Myocyte (in vitro differentiated cells): ENCODE data around the gene BARHL1. TPM values are rescaled to one million over a fixed set of nuclear protein-coding genes. Genes with fewer than 3 reads are reported as not detected.
A peak's percentile ranks its signal among the peaks of the same experiment; 100 is the strongest.

Source experiments
- DNase-seq: peaks from one replicate; pipeline ENCODE4 v3.0.0-alpha.2; 2012; ENCODE audit warnings: low read depth
- total RNA-seq: library from RNA; depleted of rRNA; stranded (reverse); fragments of >200 nt; gene quantifications from 2 replicates; pipeline ENCODE4 v1.2.3, GENCODE V29; 2014

BARHL1 gene
- total RNA-seq, 1 donor from 2014 or later = not detected

DNA sequence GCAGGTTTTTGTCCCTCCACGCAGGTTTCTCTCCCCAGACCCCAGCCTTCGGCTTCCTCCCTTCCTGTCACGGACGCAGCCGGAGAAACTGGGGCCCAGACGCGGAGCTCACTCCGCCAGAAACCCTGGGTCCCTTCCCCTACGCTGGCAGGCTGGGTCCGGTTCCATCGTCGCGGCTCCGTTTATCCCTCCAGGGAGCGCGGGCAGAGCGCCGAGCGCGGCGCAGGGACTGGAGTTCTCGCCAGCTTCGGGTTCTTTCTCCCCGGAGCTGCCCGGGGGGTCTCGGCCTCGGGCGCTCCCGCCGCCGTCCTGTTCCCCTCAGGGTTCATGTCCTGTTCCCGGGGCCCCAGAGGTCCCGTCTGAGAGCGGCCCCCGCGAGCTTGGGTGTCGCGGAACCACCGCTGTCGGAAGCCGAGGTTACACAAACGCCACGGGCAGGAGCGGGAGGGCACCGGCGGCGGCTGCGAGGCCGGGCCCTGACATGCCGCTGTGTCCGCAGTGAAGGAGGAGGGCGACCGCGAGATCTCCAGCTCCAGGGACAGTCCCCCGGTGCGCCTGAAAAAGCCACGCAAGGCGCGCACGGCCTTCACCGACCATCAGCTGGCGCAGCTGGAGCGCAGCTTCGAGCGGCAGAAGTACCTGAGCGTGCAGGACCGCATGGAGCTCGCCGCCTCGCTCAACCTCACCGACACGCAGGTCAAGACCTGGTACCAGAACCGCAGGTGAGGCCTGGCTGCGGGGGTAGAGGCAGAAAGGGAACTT, 4.6 kb downstream of the BARHL1 start:
- no peak for DNase-seq

DNA sequence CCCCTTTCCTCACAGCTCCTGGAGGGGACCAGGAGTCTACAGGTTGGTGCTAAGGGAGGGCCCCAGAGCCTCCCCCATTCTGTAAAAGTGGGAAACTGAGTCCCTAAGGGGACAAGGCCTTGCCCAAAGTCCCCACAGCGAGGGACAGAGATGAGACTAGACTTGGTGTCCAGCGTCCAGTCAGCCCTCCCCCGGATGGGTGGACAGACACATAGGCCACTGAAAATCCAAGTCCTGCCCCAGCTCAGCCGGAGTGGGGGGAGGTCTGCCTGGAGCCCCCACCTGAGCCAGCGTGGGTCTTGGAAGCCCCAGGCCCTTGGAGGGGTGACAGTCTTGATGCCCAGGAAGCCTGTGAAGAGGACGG, 5.2 kb downstream of the BARHL1 start:
- DNase-seq = no peak

DNA sequence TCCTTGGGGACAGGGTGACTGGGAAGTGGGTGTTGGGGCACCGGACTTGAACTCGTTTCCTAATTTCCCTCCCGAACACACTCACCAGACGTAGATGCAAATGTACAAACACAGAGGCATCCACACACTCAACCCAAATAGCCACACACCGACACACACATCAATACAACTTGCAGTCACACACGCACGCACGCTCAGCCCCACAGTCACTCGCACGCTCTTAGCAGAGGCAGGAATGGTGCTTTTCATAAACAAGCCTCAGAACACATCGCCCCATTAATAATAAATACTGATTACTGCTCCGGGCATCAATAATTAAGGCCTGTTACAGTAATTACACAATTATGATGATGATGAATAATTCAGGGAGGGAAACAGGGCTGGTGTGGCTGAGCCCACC, 5.7 kb downstream of the BARHL1 start:
- DNase-seq = no peak

DNA sequence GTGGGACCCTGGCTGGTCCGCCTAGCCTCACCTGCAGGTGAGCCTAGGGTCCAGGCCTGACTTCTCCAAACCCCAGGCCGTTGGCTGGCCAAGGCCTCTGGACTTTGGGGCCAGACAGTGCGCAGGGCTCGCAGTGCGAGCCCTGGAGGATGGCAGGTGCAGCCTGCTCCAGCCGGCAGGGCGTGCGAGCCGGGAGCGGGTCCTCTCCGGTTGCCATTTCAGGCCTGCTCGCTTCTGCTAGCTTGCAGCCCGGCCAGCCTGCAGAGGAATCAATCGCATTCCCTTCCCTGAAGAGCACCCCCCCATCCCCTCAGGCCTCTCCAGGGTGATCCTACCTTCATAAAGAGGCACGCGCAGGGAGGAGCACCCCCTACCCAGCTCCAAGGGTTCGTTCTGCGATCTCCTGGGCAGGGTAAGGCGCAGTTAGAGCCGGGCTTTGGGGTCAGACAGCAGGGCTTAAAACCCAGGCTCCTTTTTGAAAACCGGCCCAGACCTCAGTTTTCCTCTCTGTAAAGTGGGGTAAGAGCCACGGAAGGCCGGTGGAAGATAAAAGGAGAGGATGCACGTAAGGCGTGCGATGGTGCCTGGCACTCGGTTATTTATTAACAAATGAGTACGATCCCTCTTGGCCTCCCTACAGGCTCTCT, 6.2 kb downstream of the BARHL1 start:
- no peak for DNase-seq

DNA sequence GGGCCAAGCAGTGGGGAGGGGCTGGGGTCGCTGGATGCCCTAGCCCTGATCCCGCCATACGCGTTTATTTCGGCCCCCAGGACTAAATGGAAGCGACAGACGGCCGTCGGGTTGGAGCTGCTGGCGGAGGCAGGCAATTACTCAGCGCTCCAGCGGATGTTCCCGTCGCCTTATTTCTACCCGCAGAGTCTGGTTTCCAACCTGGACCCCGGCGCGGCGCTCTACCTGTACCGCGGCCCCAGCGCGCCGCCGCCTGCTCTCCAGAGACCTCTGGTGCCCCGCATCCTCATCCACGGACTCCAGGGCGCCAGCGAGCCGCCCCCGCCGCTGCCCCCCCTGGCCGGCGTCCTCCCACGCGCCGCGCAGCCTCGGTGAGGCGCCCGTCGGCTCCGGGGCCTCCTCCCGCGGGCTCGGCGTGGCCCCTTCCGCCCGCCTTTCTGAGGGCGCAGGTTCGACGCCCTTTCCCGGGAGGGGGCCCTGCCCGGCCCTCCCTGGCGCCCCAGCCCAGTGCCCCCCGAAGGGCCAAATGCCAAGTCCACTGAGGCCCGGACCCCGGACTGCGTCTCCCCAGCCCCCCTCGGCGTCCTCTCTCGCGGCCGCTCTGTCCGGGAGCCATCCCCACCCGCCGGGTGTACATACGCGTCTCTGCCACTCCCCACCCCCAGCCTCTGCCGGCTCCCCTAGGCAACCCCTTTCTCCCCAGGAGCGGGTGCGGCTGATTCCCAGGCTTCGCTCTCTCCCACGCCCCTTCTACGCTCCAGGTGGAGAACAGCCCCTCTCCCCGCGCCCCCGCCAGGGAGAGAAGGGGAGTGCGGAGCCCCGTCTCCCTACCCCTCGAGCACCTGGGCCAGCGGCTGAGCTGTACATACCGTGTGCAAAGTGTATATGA, 7.0 kb downstream of the BARHL1 start:
- DNase-seq = no peak

- no peak for DNase-seq
Measured at GRCh38 chr9:132590037-132590317, 7.6 kb downstream of the BARHL1 start.

GRCh38 chr9:132590318-132591182, 8.1 kb downstream of the BARHL1 start:
- no peak for DNase-seq

GRCh38 chr9:132591244-132591643, 8.8 kb downstream of the BARHL1 start:
- DNase-seq = no peak

GRCh38 chr9:132591751-132592314, 9.4 kb downstream of the BARHL1 start:
- DNase-seq = no peak

DNA sequence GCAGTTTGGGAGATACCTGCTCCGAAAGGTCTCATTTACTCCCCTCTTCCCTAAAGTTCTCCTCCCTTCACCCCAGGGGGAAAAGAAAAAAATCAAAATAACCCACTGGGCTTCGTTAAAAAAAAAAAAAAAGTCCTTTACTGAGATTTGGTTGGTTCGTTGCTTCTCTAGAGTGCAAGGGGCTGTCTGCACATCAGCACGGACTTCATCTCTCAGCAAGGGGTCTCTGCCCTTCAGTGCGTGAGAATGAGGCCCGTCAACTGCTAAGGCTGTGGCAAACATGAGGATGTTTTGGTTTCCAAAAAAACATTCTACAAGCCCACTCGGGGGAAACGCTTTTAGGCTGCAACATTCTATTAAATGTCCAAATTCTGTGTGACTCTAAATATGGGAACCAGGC, 10.0 kb downstream of the BARHL1 start:
- DNase-seq = no peak

DNA sequence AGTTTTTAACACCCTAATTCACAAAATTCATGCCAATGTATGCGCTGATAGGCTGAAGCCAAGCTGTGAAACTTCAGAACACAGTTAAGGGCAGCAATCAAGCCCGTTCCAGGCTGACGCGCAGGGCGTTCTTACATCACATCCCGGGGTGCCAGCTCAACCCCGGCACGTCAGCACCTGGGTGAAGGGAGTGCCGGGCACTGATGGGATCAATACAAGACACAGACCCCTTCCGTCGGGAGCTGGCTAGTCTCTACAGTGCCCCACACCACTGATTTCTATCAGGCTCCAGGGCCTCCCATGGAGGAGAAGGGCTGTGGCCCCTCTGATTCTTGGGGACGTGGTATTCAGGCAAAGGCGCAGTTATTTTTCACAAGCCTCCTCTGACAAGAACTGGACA, 12.0 kb downstream of the BARHL1 start:
- no peak for DNase-seq

DNA sequence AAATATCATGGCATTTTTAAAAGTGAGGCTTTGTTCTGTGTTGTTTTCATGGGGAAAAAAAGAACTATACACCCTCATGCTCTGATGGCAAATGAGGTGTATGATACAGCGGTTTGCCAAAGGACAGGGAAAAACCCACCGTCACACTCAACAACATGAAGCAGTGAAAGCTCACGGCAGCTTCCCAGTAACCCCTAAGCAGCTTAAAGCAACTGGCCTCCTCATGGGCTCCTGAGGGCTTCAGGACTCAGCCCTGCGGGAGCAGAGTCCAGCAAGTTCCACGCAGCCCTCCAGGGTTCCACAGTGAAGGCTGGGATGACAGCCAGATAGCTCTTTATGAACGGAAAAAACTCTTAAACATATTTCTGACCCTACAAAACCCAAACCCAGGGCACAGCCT, 12.9 kb downstream of the BARHL1 start:
- DNase-seq = no peak

DNA sequence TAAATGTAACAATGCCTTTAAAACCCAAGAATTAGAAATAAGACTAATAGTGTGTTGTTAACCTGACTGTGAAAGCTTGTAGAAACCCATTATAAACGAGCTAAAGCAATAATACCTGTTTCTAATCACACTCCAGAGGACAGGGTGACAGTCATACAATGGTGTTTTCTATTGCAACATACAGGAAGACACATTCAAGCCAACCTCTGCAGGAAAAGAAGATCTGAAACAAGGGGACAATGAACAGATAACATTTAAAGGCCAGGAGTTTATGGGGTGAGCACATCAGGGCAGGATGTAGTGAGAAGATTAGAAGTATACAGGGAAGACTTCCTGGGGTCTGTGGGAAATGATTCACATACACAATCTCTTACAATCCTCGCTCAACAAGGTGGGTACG, 13.8 kb downstream of the BARHL1 start:
- DNase-seq = no peak

DNA sequence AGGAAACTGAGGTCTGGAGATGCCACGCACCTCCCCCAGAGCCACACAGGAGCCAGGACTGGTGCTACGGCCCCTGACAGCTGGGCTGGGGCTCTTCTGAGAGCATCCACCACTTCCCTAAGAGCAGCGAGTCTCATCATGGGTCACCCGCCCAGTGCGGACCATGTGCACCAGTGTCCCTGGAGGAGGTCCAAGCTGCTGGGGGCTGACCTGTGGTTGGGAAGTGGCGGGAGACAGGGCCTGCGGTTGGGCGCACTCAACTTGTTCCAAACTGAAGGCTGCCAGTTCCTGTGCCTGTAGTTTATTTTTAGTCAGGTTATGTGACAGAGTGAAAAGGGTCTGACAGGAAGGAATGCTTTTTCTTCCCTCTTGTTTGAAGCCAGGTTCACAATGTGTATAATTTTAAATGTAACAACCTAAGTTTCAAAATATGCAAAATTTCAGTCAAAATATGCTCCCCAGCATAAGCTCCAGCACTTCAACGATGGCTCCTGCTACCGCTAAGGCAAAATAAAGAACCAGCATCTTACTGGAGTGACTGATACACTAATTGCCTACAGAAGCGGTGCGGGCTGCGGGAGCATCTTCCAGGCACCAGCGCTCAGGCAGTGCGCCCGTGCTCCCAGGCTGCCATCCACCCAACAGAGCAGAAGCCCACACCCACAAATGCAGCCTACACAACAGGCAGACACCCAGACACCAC, 14.8 kb downstream of the BARHL1 start:
- DNase-seq = peak; percentile 47

DNA sequence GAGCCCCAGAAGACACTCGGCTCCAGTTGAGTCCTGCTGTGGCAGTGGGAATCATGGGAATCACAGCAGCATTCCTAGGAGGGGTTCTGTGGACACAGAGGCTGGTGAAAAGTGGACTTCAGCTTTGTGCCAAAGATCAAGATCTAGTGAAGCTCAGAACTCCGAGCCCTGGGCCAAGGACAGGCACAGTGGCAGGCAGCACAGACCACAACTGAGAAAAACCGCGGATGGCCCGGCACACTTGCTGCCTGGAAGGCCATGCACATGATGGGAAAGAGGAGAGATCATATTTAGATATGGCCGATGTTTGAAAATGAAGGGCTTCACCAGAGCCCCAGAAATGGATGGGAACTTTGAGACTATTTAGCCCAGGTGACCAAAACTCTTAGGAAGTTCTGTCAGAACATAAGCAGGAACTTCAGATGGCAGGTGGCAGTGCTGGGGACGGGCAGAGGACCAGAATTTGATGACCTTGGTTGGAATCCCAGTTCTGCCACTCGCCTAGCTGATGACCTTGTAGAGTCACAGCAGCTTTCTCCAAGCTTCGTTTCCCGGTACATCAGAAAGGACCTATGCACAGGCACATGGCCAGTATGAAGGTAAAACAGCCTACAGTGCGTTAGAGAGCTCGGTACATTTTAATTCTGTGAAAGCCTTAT, 18.0 kb downstream of the BARHL1 start:
- DNase-seq = no peak

- DNase-seq = no peak
Measured at GRCh38 chr9:132602207-132602606, 19.8 kb downstream of the BARHL1 start.

- no peak for DNase-seq
Measured at GRCh38 chr9:132605387-132605786, 23.0 kb downstream of the BARHL1 start.

DNA sequence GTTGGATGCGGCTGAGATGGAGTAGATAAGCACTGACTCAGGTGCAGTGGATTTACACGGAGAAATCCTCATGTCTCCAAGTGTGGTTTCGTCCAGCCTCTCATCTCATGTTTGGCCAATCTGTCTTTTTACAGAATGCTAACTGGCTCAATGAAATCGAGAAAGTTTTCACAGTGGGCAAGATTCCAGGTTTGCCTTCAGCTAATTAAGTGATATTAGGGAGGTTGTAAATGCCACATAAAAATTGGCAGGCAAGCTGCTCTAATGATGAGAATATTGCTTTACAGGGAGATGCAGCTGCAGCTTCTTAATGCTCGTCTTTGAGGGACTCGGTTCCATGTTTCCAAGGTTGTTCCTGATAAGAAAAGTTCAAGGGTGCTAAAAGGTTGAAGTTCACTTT, 23.7 kb downstream of the BARHL1 start:
- DNase-seq = no peak

- no peak for DNase-seq
Measured at GRCh38 chr9:132609184-132609583, 26.8 kb downstream of the BARHL1 start.

DNA sequence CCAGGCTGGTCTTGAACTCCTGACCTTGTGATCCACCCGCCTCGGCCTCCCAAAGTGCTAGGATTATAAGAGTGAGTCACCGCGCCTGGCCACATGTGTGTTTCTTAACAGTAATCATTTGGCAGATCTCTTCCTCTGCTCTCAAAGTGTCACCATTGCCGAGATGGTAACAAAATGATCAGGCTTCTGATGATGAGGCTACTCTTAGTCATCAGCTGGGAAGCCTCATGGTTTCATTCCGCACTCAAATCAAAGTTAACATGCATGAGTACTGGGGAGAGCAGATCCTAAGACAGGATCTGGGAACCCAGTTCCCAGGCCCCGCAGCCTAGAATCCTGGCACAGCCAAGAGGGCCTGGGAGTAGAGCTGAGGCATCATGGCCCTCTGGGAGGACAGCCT, 27.4 kb downstream of the BARHL1 start:
- peak; percentile 45 for DNase-seq
